ENCODE results near the gene RABGAP1L.

- TF ChIP-seq CTCF (IDR thresholded peaks at IDR 0.05): no peak
- TF ChIP-seq POLR2A (IDR thresholded peaks at IDR 0.05): no peak
- no peak for TF ChIP-seq POLR2AphosphoS5 (IDR thresholded peaks at IDR 0.05)
- TF ChIP-seq EP300 (IDR thresholded peaks at IDR 0.05): no peak
These were observed 544.0 kb downstream of the RABGAP1L start for GRCh38 chr1:174703309-174703708.
